ENCODE data around the gene ZFX. TPM values are rescaled to one million over a fixed set of nuclear protein-coding genes. Genes with fewer than 3 reads are reported as not detected.
"Not testable (repeated sequence)": the region's sequence is repeated elsewhere in the genome, so short reads cannot be mapped to it uniquely, and the experiment has no call there.

The ZFX gene
- total and polyA plus RNA-seq, 5 experiments from 2014 or later: 30.3 to 75.1 (median 32.4) TPM

- no peaks in the 10 kb centered on the region for H3K9me3 Mint-ChIP-seq
- peak overlapping the region in 4 of 10 donors; percentile 47 to 63 (median 58) for H3K27ac Mint-ChIP-seq
- peak overlapping the region in 6 of 10 donors; percentile 18 to 63 (median 28) for H3K4me3 Mint-ChIP-seq
- POLR2A ChIA-PET: no interaction called here
- DNase-seq: no peak
- H3K27me3 Mint-ChIP-seq: no peaks in the 10 kb centered on the region
- no peak for ATAC-seq
- H3K4me1 Mint-ChIP-seq: peaks cover 24 to 71% (median 62%) of the 10 kb centered on the region in 4 donors
- peaks cover 0 to 52% (median 4%) of the 10 kb centered on the region in 3 donors for H3K36me3 Mint-ChIP-seq
These were observed 5.0 kb downstream of the ZFX start for GRCh38 chrX:24154490-24155034.

GRCh38 chrX:24155747-24156146, 6.2 kb downstream of the ZFX start:
- ATAC-seq, H3K27me3 Mint-ChIP-seq, H3K9me3 Mint-ChIP-seq, DNase-seq, POLR2A ChIA-PET: not testable (repeated sequence)
- H3K27ac Mint-ChIP-seq: peak overlapping the region in 6 of 10 donors; percentile 18 to 68 (median 23)
- H3K4me1 Mint-ChIP-seq: peaks cover 24 to 77% (median 66%) of the 10 kb centered on the region in 4 donors
- H3K36me3 Mint-ChIP-seq: peaks cover 0 to 52% (median 4%) of the 10 kb centered on the region in 3 donors
- H3K4me3 Mint-ChIP-seq: peak overlapping the region in 3 of 10 donors; percentile 25 to 41 (median 30)

GRCh38 chrX:24156177-24156576, 6.6 kb downstream of the ZFX start:
- H3K36me3 Mint-ChIP-seq: peaks cover 0 to 52% (median 4%) of the 10 kb centered on the region in 3 donors
- no peaks in the 10 kb centered on the region for H3K27me3 Mint-ChIP-seq
- DNase-seq (no peak), ATAC-seq (no peak)
- POLR2A ChIA-PET: no interaction called here
- peaks cover 19 to 76% (median 63%) of the 10 kb centered on the region in 4 donors for H3K4me1 Mint-ChIP-seq
- H3K4me3 Mint-ChIP-seq: peak overlapping the region in 8 of 10 donors; percentile 7 to 45 (median 28)
- no peaks in the 10 kb centered on the region for H3K9me3 Mint-ChIP-seq
- peak overlapping the region in 5 of 10 donors; percentile 1 to 68 (median 20) for H3K27ac Mint-ChIP-seq

- DNase-seq (no peak), ATAC-seq (no peak)
- H3K27ac Mint-ChIP-seq: peak overlapping the region in 2 of 10 donors; percentile 8 to 79
- peak overlapping the region in 4 of 10 donors; percentile 23 to 42 (median 32) for H3K4me3 Mint-ChIP-seq
- H3K9me3 Mint-ChIP-seq: no peaks in the 10 kb centered on the region
- H3K36me3 Mint-ChIP-seq: peaks cover 0 to 46% (median 4%) of the 10 kb centered on the region in 3 donors
- POLR2A ChIA-PET: no interaction called here
- H3K4me1 Mint-ChIP-seq: peaks cover 8 to 67% (median 46%) of the 10 kb centered on the region in 4 donors
- H3K27me3 Mint-ChIP-seq: no peaks in the 10 kb centered on the region
These were observed 9.4 kb downstream of the ZFX start for GRCh38 chrX:24158881-24159280.

- DNase-seq (no peak), ATAC-seq (no peak)
- peaks cover 0 to 32% (median 0%) of the 10 kb centered on the region in 3 donors for H3K36me3 Mint-ChIP-seq
- H3K27me3 Mint-ChIP-seq: no peaks in the 10 kb centered on the region
- peak overlapping the region in 4 of 10 donors; percentile 7 to 55 (median 24) for H3K27ac Mint-ChIP-seq
- no peaks in the 10 kb centered on the region for H3K9me3 Mint-ChIP-seq
- peak overlapping the region in 2 of 10 donors; percentile 8 to 14 for H3K4me3 Mint-ChIP-seq
- peaks cover 24 to 73% (median 56%) of the 10 kb centered on the region in 4 donors for H3K4me1 Mint-ChIP-seq
- POLR2A ChIA-PET: no interaction called here
These were observed 16.5 kb downstream of the ZFX start for GRCh38 chrX:24166078-24166477.

- no peaks in the 10 kb centered on the region for H3K9me3 Mint-ChIP-seq
- POLR2A ChIA-PET: no interaction called here
- H3K4me1 Mint-ChIP-seq: peaks cover 28 to 67% (median 56%) of the 10 kb centered on the region in 4 donors
- H3K27me3 Mint-ChIP-seq: no peaks in the 10 kb centered on the region
- peaks cover 0 to 33% (median 2%) of the 10 kb centered on the region in 3 donors for H3K36me3 Mint-ChIP-seq
- H3K4me3 Mint-ChIP-seq: peak overlapping the region in 7 of 10 donors; percentile 3 to 56 (median 21)
- ATAC-seq: no peak
- H3K27ac Mint-ChIP-seq: peak overlapping the region; percentile 23 to 72 (median 44)
- no peak for DNase-seq
These were observed 18.4 kb downstream of the ZFX start for GRCh38 chrX:24167719-24168472.

- POLR2A ChIA-PET: no interaction called here
- peak overlapping the region in 6 of 10 donors; percentile 14 to 62 (median 39) for H3K4me3 Mint-ChIP-seq
- no peaks in the 10 kb centered on the region for H3K27me3 Mint-ChIP-seq
- peak overlapping the region in 9 of 10 donors; percentile 0 to 97 (median 69) for H3K27ac Mint-ChIP-seq
- peaks cover 30 to 64% (median 55%) of the 10 kb centered on the region in 4 donors for H3K4me1 Mint-ChIP-seq
- ATAC-seq: no peak
- H3K9me3 Mint-ChIP-seq: no peaks in the 10 kb centered on the region
- peaks cover 0 to 40% (median 6%) of the 10 kb centered on the region in 3 donors for H3K36me3 Mint-ChIP-seq
- DNase-seq: no peak
These were observed 19.3 kb downstream of the ZFX start for GRCh38 chrX:24168807-24169206.

- no peaks in the 10 kb centered on the region for H3K27me3 Mint-ChIP-seq
- POLR2A ChIA-PET: no interaction called here
- peaks cover 30 to 61% (median 54%) of the 10 kb centered on the region in 4 donors for H3K4me1 Mint-ChIP-seq
- DNase-seq: no peak
- H3K9me3 Mint-ChIP-seq: no peaks in the 10 kb centered on the region
- peak overlapping the region in 9 of 10 donors; percentile 13 to 97 (median 69) for H3K27ac Mint-ChIP-seq
- peak overlapping the region in 7 of 10 donors; percentile 15 to 62 (median 45) for H3K4me3 Mint-ChIP-seq
- ATAC-seq: no peak
- H3K36me3 Mint-ChIP-seq: peaks cover 0 to 39% (median 6%) of the 10 kb centered on the region in 3 donors
These were observed 19.7 kb downstream of the ZFX start for GRCh38 chrX:24169211-24169610.

- no peak for ATAC-seq
- H3K36me3 Mint-ChIP-seq: peaks cover 6 to 59% (median 10%) of the 10 kb centered on the region in 3 donors
- H3K4me3 Mint-ChIP-seq: no peak overlapping the region
- no peaks in the 10 kb centered on the region for H3K27me3 Mint-ChIP-seq
- no peak for DNase-seq
- no peaks in the 10 kb centered on the region for H3K9me3 Mint-ChIP-seq
- H3K27ac Mint-ChIP-seq: peak overlapping the region in 6 of 10 donors; percentile 3 to 59 (median 32)
- H3K4me1 Mint-ChIP-seq: peaks cover 22 to 29% (median 25%) of the 10 kb centered on the region in 4 donors
- POLR2A ChIA-PET: no interaction called here
These were observed 23.8 kb downstream of the ZFX start for GRCh38 chrX:24173115-24173847.

- H3K27ac Mint-ChIP-seq: no peak overlapping the region
- no peaks in the 10 kb centered on the region for H3K27me3 Mint-ChIP-seq
- H3K9me3 Mint-ChIP-seq: no peaks in the 10 kb centered on the region
- peaks cover 6 to 63% (median 10%) of the 10 kb centered on the region in 3 donors for H3K36me3 Mint-ChIP-seq
- DNase-seq (no peak), ATAC-seq (no peak)
- POLR2A ChIA-PET: no interaction called here
- H3K4me1 Mint-ChIP-seq: peaks cover 9 to 15% (median 12%) of the 10 kb centered on the region in 4 donors
- H3K4me3 Mint-ChIP-seq: no peak overlapping the region
These were observed 25.7 kb downstream of the ZFX start for GRCh38 chrX:24175276-24175675.

- DNase-seq (no peak), ATAC-seq (no peak)
- Mint-ChIP-seq H3K4me3 (no peak overlapping the region), H3K4me1 (peaks cover 0 to 10% (median 0%) of the 10 kb centered on the region in 4 donors), H3K27me3 (no peaks in the 10 kb centered on the region), H3K9me3 (no peaks in the 10 kb centered on the region), H3K27ac (no peak overlapping the region), H3K36me3 (peaks cover 0 to 55% (median 10%) of the 10 kb centered on the region in 3 donors)
- POLR2A ChIA-PET: interaction anchor here (0.7 kb wide), 1 partner anchor 23 kb away, joined by 3 read pairs; no protein-coding TSS in a partner anchor
These were observed 28.9 kb downstream of the ZFX start for GRCh38 chrX:24178441-24178840.

- no peak overlapping the region for H3K4me3 Mint-ChIP-seq
- no peaks in the 10 kb centered on the region for H3K27me3 Mint-ChIP-seq
- no peaks in the 10 kb centered on the region for H3K9me3 Mint-ChIP-seq
- peaks cover 2 to 44% (median 29%) of the 10 kb centered on the region in 4 donors for H3K4me1 Mint-ChIP-seq
- ATAC-seq (no peak), DNase-seq (no peak)
- POLR2A ChIA-PET: no interaction called here
- peaks cover 0 to 47% (median 7%) of the 10 kb centered on the region in 3 donors for H3K36me3 Mint-ChIP-seq
- peak overlapping the region in 3 of 10 donors; percentile 9 to 59 (median 44) for H3K27ac Mint-ChIP-seq
These were observed 34.5 kb downstream of the ZFX start for GRCh38 chrX:24184018-24184417.

Measured in naive thymus-derived CD8-positive, alpha-beta T cell (primary cell).